HEK293 (cell line): ENCODE measurements around the gene PRDM13.

ENCODE experiments used
- CTCF ChIA-PET: fragments of 350-600 bp; formaldehyde crosslinking; extraction: SDS; loops from one replicate; lab custom pipeline; 2021; ENCODE audit warnings: antibody characterized with exemption; lab: Yijun Ruan, JAX
- POLR2A ChIA-PET: fragments of 300-600 bp; formaldehyde crosslinking; extraction: SDS; loops from one replicate; lab custom pipeline; 2020; ENCODE audit warnings: antibody characterized with exemption, inconsistent platforms; lab: Yijun Ruan, JAX
- H3K27ac ChIP-seq: fragments of 200-500 bp; sonication (Bioruptor generic); 2 replicates; pipeline ENCODE4 v1.5.1; 2014; ENCODE audit warnings: low read depth, low read length, control low read depth, inconsistent platforms; ENCODE audit errors: extremely low read depth
- H3K36me3 ChIP-seq, 2 experiments: fragments of 200-500 bp in 1 of 2; sonication (Bioruptor generic) in 1 of 2; 1 replicate in 1 of 2; 2 replicates in 1 of 2; pipeline ENCODE4 v1.5.1; 2014 to 2017; ENCODE audit warnings: inconsistent platforms in 2 of 2, low read length in 2 of 2; ENCODE audit not compliant: control insufficient read depth in 2 of 2, insufficient read depth in 1 of 2
- H3K4me1 ChIP-seq: fragments of 200-500 bp; sonication (Bioruptor generic); 2 replicates; pipeline ENCODE4 v1.5.1; 2014; ENCODE audit warnings: mild to moderate bottlenecking, low read length, inconsistent platforms; ENCODE audit not compliant: control insufficient read depth, insufficient read depth
- H3K4me3 ChIP-seq: 2 replicates; pipeline ENCODE4 v1.5.1; 2011; ENCODE audit warnings: low read depth, mild to moderate bottlenecking, control low read depth, low read length, moderate library complexity
- H3K9me3 ChIP-seq: fragments of 200-500 bp; sonication (Bioruptor generic); 2 replicates; pipeline ENCODE4 v1.5.1; 2014; ENCODE audit warnings: low read depth, low read length, inconsistent platforms; ENCODE audit not compliant: control insufficient read depth, insufficient read depth
- GLIS1 ChIP-seq: fragments of 450-650 bp; formaldehyde crosslinking; IDR thresholded peaks from 2 replicates; pipeline ENCODE4 v1.5.1; 2016; ENCODE audit warnings: missing biosample characterization, missing genetic modification characterization
- GLIS2 ChIP-seq: fragments of 450-650 bp; formaldehyde crosslinking; IDR thresholded peaks from 2 replicates; pipeline ENCODE4 v1.5.1; 2016; ENCODE audit warnings: missing biosample characterization, missing genetic modification characterization
- HOXA7 ChIP-seq: sonication (generic); formaldehyde crosslinking; IDR thresholded peaks from 2 replicates; pipeline ENCODE4 v1.8.1; 2022; ENCODE audit warnings: missing genetic modification reagents, borderline replicate concordance
- KLF10 ChIP-seq: fragments of 450-650 bp; IDR thresholded peaks from 2 replicates; pipeline ENCODE4 v1.5.1; 2018; ENCODE audit warnings: missing biosample characterization, mild to moderate bottlenecking, missing genetic modification characterization
- REPIN1 ChIP-seq: fragments of 450-650 bp; formaldehyde crosslinking; IDR thresholded peaks from 2 replicates; pipeline ENCODE4 v1.5.1; 2017; ENCODE audit warnings: missing biosample characterization, missing genetic modification characterization, low read depth
- SCRT2 ChIP-seq: fragments of 450-650 bp; formaldehyde crosslinking; IDR thresholded peaks from 2 replicates; pipeline ENCODE4 v1.5.1; 2016; ENCODE audit warnings: missing biosample characterization, missing genetic modification characterization
- SP2 ChIP-seq: fragments of 450-650 bp; formaldehyde crosslinking; IDR thresholded peaks from 2 replicates; pipeline ENCODE4 v1.5.1; 2016; ENCODE audit warnings: missing biosample characterization, missing genetic modification characterization
- TCF7L2 ChIP-seq: IDR thresholded peaks from 2 replicates; pipeline ENCODE4 v1.6.1; 2011; ENCODE audit warnings: low read depth, mild to moderate bottlenecking, inconsistent platforms, low read length, moderate library complexity, borderline replicate concordance
- ZFP37 ChIP-seq: fragments of 450-650 bp; formaldehyde crosslinking; IDR thresholded peaks from 2 replicates; pipeline ENCODE4 v1.5.1; 2016; ENCODE audit warnings: missing biosample characterization, missing genetic modification characterization
- ZNF132 ChIP-seq: fragments of 450-650 bp; formaldehyde crosslinking; IDR thresholded peaks from 2 replicates; pipeline ENCODE4 v1.5.1; 2017; ENCODE audit warnings: missing biosample characterization, missing genetic modification characterization, borderline replicate concordance
- ZNF157 ChIP-seq: fragments of 450-650 bp; formaldehyde crosslinking; IDR thresholded peaks from 2 replicates; pipeline ENCODE4 v1.5.1; 2016; ENCODE audit warnings: missing biosample characterization, missing genetic modification characterization
- ZNF324 ChIP-seq: fragments of 450-650 bp; formaldehyde crosslinking; IDR thresholded peaks from 2 replicates; pipeline ENCODE4 v1.5.1; 2016; ENCODE audit warnings: missing biosample characterization, missing genetic modification characterization
- ZNF335 ChIP-seq: fragments of 450-650 bp; formaldehyde crosslinking; conservative IDR thresholded peaks from 2 replicates; pipeline ENCODE4 v1.5.1; 2016; ENCODE audit warnings: missing biosample characterization, missing genetic modification characterization
- ZNF366 ChIP-seq: fragments of 450-650 bp; formaldehyde crosslinking; conservative IDR thresholded peaks from 2 replicates; pipeline ENCODE4 v1.5.1; 2016; ENCODE audit warnings: missing biosample characterization, missing genetic modification characterization
- ZNF610 ChIP-seq: fragments of 450-650 bp; formaldehyde crosslinking; IDR thresholded peaks from 2 replicates; pipeline ENCODE4 v1.5.1; 2016; ENCODE audit warnings: missing biosample characterization, missing genetic modification characterization, borderline replicate concordance
- ZNF624 ChIP-seq: fragments of 450-650 bp; formaldehyde crosslinking; IDR thresholded peaks from 2 replicates; pipeline ENCODE4 v1.5.1; 2017; ENCODE audit warnings: missing biosample characterization, missing genetic modification characterization
- ZNF658 ChIP-seq: fragments of 450-650 bp; formaldehyde crosslinking; IDR thresholded peaks from 2 replicates; pipeline ENCODE4; 2016; ENCODE audit warnings: missing biosample characterization, missing genetic modification characterization
- ZNF777 ChIP-seq: fragments of 450-650 bp; formaldehyde crosslinking; IDR thresholded peaks from 2 replicates; pipeline ENCODE4 v1.5.1; 2017; ENCODE audit warnings: missing biosample characterization, missing genetic modification characterization, borderline replicate concordance
- TF ChIP-seq, protein P1 (sequence below): fragments of 450-650 bp; formaldehyde crosslinking; IDR thresholded peaks from 2 replicates; pipeline ENCODE4 v1.5.1; 2016; ENCODE audit warnings: missing biosample characterization, missing genetic modification characterization

PRDM13 gene

DNA sequence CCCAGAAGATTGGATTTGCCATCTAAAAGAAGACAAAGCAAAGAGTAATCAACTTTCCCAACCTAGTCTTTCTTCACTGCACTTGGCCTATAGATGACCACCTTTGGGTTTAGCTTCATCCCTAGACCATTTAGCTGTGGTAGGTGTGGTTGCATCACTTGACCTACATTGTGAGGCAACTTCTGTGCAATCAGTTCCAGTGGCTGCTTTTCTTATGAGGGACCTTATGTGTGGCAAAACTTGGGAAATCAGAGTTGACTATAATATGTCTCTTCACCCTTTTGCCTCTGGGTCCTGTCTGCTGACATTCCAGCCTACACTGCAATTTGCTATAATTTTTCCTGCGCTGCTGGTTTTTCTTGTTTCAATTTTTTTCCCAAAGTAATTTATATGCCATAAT, 55.2 kb downstream of the PRDM13 start:
- ChIA-PET CTCF (no interaction called here), POLR2A (no interaction called here)
- H3K4me3 ChIP-seq, result no peak overlapping the region
- no peaks in the 10 kb centered on the region for H3K9me3 ChIP-seq
- H3K27ac ChIP-seq, result no peak overlapping the region
- H3K4me1 ChIP-seq, result no peaks in the 10 kb centered on the region
- TF ChIP-seq HOXA7 (CRISPR knock-in tag) (no peak), ZFP37 (tag by site-specific recombination) (no peak), ZNF624 (tag by site-specific recombination) (no peak), REPIN1 (no peak), TCF7L2 (no peak), ZNF132 (tag by site-specific recombination) (no peak), ZNF324 (tag by site-specific recombination) (no peak), GLIS1 (tag by site-specific recombination) (no peak), ZNF335 (no peak), ZNF366 (tag by site-specific recombination) (no peak), ZNF658 (tag by site-specific recombination) (no peak), ZNF610 (tag by site-specific recombination) (no peak), GLIS2 (tag by site-specific recombination) (no peak), ZNF157 (tag by site-specific recombination) (no peak)
- TF ChIP-seq, protein P1, sequence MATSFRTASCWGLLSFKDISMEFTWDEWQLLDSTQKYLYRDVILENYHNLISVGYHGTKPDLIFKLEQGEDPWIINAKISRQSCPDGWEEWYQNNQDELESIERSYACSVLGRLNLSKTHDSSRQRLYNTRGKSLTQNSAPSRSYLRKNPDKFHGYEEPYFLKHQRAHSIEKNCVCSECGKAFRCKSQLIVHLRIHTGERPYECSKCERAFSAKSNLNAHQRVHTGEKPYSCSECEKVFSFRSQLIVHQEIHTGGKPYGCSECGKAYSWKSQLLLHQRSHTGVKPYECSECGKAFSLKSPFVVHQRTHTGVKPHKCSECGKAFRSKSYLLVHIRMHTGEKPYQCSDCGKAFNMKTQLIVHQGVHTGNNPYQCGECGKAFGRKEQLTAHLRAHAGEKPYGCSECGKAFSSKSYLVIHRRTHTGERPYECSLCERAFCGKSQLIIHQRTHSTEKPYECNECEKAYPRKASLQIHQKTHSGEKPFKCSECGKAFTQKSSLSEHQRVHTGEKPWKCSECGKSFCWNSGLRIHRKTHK (tag by site-specific recombination), result no peak
- no peaks in the 10 kb centered on the region for H3K36me3 ChIP-seq

DNA sequence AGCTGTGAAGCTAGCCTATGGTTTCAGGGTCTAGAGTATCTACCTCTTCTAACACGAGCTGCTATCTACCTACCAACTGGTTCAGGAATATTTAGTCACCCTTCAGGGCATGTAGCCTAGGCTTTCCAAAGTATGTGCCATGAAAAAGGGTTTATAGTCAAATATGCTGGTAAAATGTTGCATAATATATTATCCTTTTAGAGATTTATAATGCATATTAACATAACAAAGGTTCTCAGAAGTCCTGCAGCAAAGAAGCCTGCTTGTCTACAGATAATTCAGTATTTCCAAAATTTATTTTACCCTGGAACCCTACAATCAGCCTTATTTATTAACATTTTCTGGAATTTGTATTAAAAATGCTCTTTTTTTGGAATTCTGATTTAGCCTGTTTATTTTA, 56.0 kb downstream of the PRDM13 start:
- Histone ChIP-seq H3K27ac (no peak overlapping the region), H3K36me3 (no peaks in the 10 kb centered on the region), H3K4me3 (no peak overlapping the region), H3K9me3 (no peaks in the 10 kb centered on the region), H3K4me1 (no peaks in the 10 kb centered on the region)
- TF ChIP-seq SP2 (tag by site-specific recombination), result no peak
- no peak for TF ChIP-seq ZNF777 (tag by site-specific recombination)
- TF ChIP-seq SCRT2 (tag by site-specific recombination), result no peak
- TF ChIP-seq KLF10 (tag by site-specific recombination), result no peak
- ChIA-PET CTCF (no interaction called here), POLR2A (no interaction called here)
